IMR-90 (cell line): ENCODE results near the gene ZNF620. TPM values are rescaled to one million over a fixed set of nuclear protein-coding genes. Genes with fewer than 3 reads are reported as not detected.

Source experiments
- ATAC-seq: fragments of 200-7000 bp; cut with Tn5 transposase; 2 replicates; pipeline ENCODE4 v1.9.1; 2020; ENCODE audit warnings: low read depth, mild to moderate bottlenecking, moderate library complexity
- BruUV-seq: library from RNA; stranded (reverse); fragments of 400-500 nt; replicated peaks from 2 replicates; lab custom pipeline; 2021; lab: Mats Ljungman, UMichigan
- CTCF ChIA-PET: fragments of 300-600 bp; formaldehyde crosslinking; extraction: SDS; loops from one replicate; lab custom pipeline; 2021; ENCODE audit warnings: antibody characterized with exemption; lab: Yijun Ruan, JAX
- POLR2A ChIA-PET: fragments of 300-600 bp; sonication (Branson Sonifier 250); formaldehyde crosslinking; loops from one replicate; lab custom pipeline; 2022; ENCODE audit warnings: antibody characterized with exemption; ENCODE audit not compliant: unreplicated experiment; lab: Charles Lee
- DNase-seq: peaks from one replicate; pipeline ENCODE4 v3.0.0; 2013
- H2AFZ ChIP-seq: replicated peaks from 2 replicates; pipeline ENCODE3; 2013; ENCODE audit warnings: low read length, mild to moderate bottlenecking; ENCODE audit not compliant: poor library complexity
- H2AK5ac ChIP-seq: 2 replicates; pipeline ENCODE4 v1.6.1; 2013; ENCODE audit warnings: low read depth, low read length, inconsistent platforms
- H2AK9ac ChIP-seq: replicated peaks from 2 replicates; pipeline ENCODE3; 2013; ENCODE audit warnings: mild to moderate bottlenecking, low read depth, low read length, moderate library complexity; ENCODE audit not compliant: poor library complexity
- H2BK120ac ChIP-seq: 2 replicates; pipeline ENCODE4 v1.6.1; 2013; ENCODE audit warnings: low read depth, low read length, inconsistent platforms
- H2BK15ac ChIP-seq: 3 replicates; pipeline ENCODE4 v1.6.1; 2013; ENCODE audit warnings: low read depth, low read length, inconsistent platforms
- H2BK20ac ChIP-seq: 2 replicates; pipeline ENCODE4 v1.6.1; 2013; ENCODE audit warnings: low read depth, mild to moderate bottlenecking, inconsistent platforms, low read length, moderate library complexity
- H2BK5ac ChIP-seq: 2 replicates; pipeline ENCODE4 v1.6.1; 2013; ENCODE audit warnings: mild to moderate bottlenecking, low read depth, low read length, inconsistent platforms; ENCODE audit not compliant: poor library complexity, severe bottlenecking
- H3K14ac ChIP-seq: replicated peaks from 2 replicates; pipeline ENCODE4 v1.6.1; 2013; ENCODE audit warnings: low read depth, low read length, inconsistent platforms
- H3K18ac ChIP-seq: 2 replicates; pipeline ENCODE4 v1.6.1; 2013; ENCODE audit warnings: low read depth, low read length, control low read depth
- H3K23ac ChIP-seq: 2 replicates; pipeline ENCODE4 v1.6.1; 2013; ENCODE audit warnings: low read depth, low read length, inconsistent platforms
- H3K27ac ChIP-seq: 2 replicates; pipeline ENCODE4 v1.5.1; 2013; ENCODE audit warnings: mild to moderate bottlenecking, control low read depth, low read length; ENCODE audit not compliant: insufficient read depth
- H3K27me3 ChIP-seq: 2 replicates; pipeline ENCODE4 v1.6.1; 2013; ENCODE audit warnings: low read length; ENCODE audit not compliant: control insufficient read depth, insufficient read depth
- H3K36me3 ChIP-seq: 2 replicates; pipeline ENCODE4 v1.6.1; 2013; ENCODE audit warnings: low read length, mixed read lengths; ENCODE audit not compliant: control insufficient read depth, insufficient read depth
- H3K4ac ChIP-seq: 2 replicates; pipeline ENCODE4 v1.6.1; 2013; ENCODE audit warnings: low read depth, low read length, inconsistent platforms
- H3K4me1 ChIP-seq: 2 replicates; pipeline ENCODE4 v1.6.1; 2013; ENCODE audit warnings: low read length, mixed read lengths; ENCODE audit not compliant: control insufficient read depth, insufficient read depth
- H3K4me2 ChIP-seq: 2 replicates; pipeline ENCODE4 v1.6.1; 2013; ENCODE audit warnings: low read depth, mild to moderate bottlenecking, control low read depth, low read length, moderate library complexity
- H3K4me3 ChIP-seq: 2 replicates; pipeline ENCODE4 v1.5.1; 2013; ENCODE audit warnings: low read depth, mild to moderate bottlenecking, control low read depth, low read length, moderate library complexity; ENCODE audit not compliant: insufficient read depth
- H3K56ac ChIP-seq: 2 replicates; pipeline ENCODE4 v1.6.1; 2013; ENCODE audit warnings: low read length, inconsistent platforms; ENCODE audit not compliant: insufficient read depth; ENCODE audit errors: extremely low read depth
- H3K79me1 ChIP-seq, 2 experiments: 2 replicates each; pipeline ENCODE4 v1.6.1; 2013; ENCODE audit warnings: low read length in 2 of 2, inconsistent platforms in 1 of 2, low read depth in 1 of 2
- H3K9ac ChIP-seq: 2 replicates; pipeline ENCODE4 v1.6.1; 2013; ENCODE audit warnings: low read depth, low read length, control low read depth
- H3K9me1 ChIP-seq: 2 replicates; pipeline ENCODE4 v1.6.1; 2013; ENCODE audit warnings: low read length, inconsistent platforms; ENCODE audit not compliant: insufficient read depth
- H3K9me3 ChIP-seq: 2 replicates; pipeline ENCODE4 v1.6.1; 2013; ENCODE audit warnings: low read length; ENCODE audit not compliant: control insufficient read depth, insufficient read depth
- H4K20me1 ChIP-seq: 2 replicates; pipeline ENCODE4 v1.6.1; 2013; ENCODE audit warnings: low read length, inconsistent platforms; ENCODE audit not compliant: insufficient read depth
- H4K5ac ChIP-seq: 2 replicates; pipeline ENCODE4 v1.6.1; 2013; ENCODE audit warnings: mild to moderate bottlenecking, low read depth, low read length, control low read depth
- H4K8ac ChIP-seq, 2 experiments: 2 replicates each; pipeline ENCODE4 v1.6.1; 2013; ENCODE audit warnings: low read depth in 2 of 2, low read length in 2 of 2, control low read depth in 1 of 2, inconsistent platforms in 1 of 2
- H4K91ac ChIP-seq: 2 replicates; pipeline ENCODE4 v1.6.1; 2013; ENCODE audit warnings: low read depth, low read length, inconsistent platforms; ENCODE audit not compliant: insufficient read depth
- MXI1 ChIP-seq: IDR thresholded peaks from 2 replicates; pipeline ENCODE4 v1.6.1; 2012; ENCODE audit warnings: low read depth, mild to moderate bottlenecking, low read length, moderate library complexity, borderline replicate concordance
- POLR2A ChIP-seq: IDR thresholded peaks from 2 replicates; pipeline ENCODE4 v1.6.1; 2012; ENCODE audit warnings: mild to moderate bottlenecking, low read depth, low read length
- WGBS, 2 experiments: methylation state at CpG; one replicate each; pipeline versions ENCODE4 v1.1.5 to v1.1.7; 2013; ENCODE audit warnings: missing lambda C conversion rate in 2 of 2; ENCODE audit not compliant: insufficient read length in 1 of 2; ENCODE audit errors: extremely low coverage in 2 of 2; 5-methylcytosine and 5-hydroxymethylcytosine counted together
- dilution Hi-C: fragments of 300-500 bp; cut with HindIII; formaldehyde crosslinking; loops from one replicate; pipeline ENCODE4 v1.14.3; 2018; ENCODE audit warnings: low sequenced_read_pairs; ENCODE audit not compliant: unreplicated experiment
- in situ Hi-C: fragments of 300-500 bp; cut with MboI; formaldehyde crosslinking; loops from 3 replicates; pipeline ENCODE4 v1.14.3; 2019; ENCODE audit warnings: low sequenced_read_pairs, inconsistent platforms, mixed read lengths
- intact Hi-C: fragments of 100-400 bp; cut with micrococcal nuclease; formaldehyde crosslinking; loops from 2 replicates; pipeline ENCODE4 v1.10.0; 2022
- polyA plus RNA-seq, 3 experiments: library from polyadenylated mRNA; depleted of rRNA; stranded (reverse); fragments of >200 nt; gene quantifications; 2 replicates each; pipeline ENCODE4 v1.2.3, GENCODE V29; 2012; ENCODE audit warnings: low replicate concordance in 1 of 3
- total RNA-seq: library from RNA; depleted of rRNA; stranded (reverse); fragments of >200 nt; gene quantifications from 2 replicates; pipeline ENCODE4 v1.2.3, GENCODE V29; 2012

Gene ZNF620
- total and polyA plus RNA-seq, 2 of the 4 experiments (the other 2 are of a cell fraction) = 0.48 to 0.72 TPM

- no peak overlapping the region for H3K56ac ChIP-seq
- peaks cover 2% of the 10 kb centered on the region; the same call in 1 of the 2 replicates for H3K9me1 ChIP-seq
- H4K5ac ChIP-seq = no peak overlapping the region
- H3K79me1 ChIP-seq = peaks cover 8 to 22% of the 10 kb centered on the region in 2 experiments
- H3K27me3 ChIP-seq = no peaks in the 10 kb centered on the region
- in situ Hi-C loops (no loop called here), intact Hi-C loops (no loop called here), dilution Hi-C loops (no loop called here)
- H3K4me1 ChIP-seq = no peaks in the 10 kb centered on the region
- WGBS, 2 experiments = no CpG with 5 or more reads among the region's 2 CpGs
- H2BK5ac ChIP-seq = no peak overlapping the region
- no peak overlapping the region for H4K8ac ChIP-seq
- no peak overlapping the region for H3K14ac ChIP-seq
- POLR2A ChIA-PET = interaction anchor here (0.6 kb wide), 1 partner anchor 155 kb away, joined by 4 read pairs; no protein-coding TSS in a partner anchor
- no peak overlapping the region for H2AK9ac ChIP-seq
- no peak overlapping the region for H2BK120ac ChIP-seq
- H4K20me1 ChIP-seq = peaks cover 14% of the 10 kb centered on the region
- no peak overlapping the region for H3K23ac ChIP-seq
- no peak overlapping the region for H4K91ac ChIP-seq
- H3K36me3 ChIP-seq = peaks cover 40% of the 10 kb centered on the region
- no peak overlapping the region for H3K4me2 ChIP-seq
- H3K18ac ChIP-seq = no peak overlapping the region
- ATAC-seq (no peak), DNase-seq (no peak)
- H3K9ac ChIP-seq = no peak overlapping the region
- H3K27ac ChIP-seq = no peak overlapping the region
- no peak overlapping the region for H2BK20ac ChIP-seq
- no peak overlapping the region for H3K4me3 ChIP-seq
- no peak overlapping the region for H3K4ac ChIP-seq
- TF ChIP-seq POLR2A (peak; percentile 9; the same call in 1 of the 2 replicates), MXI1 (no peak)
- no TSS peak for BruUV-seq
- CTCF ChIA-PET = interaction anchor here (0.6 kb wide), 1 partner anchor 56 kb away, joined by 3 read pairs; no protein-coding TSS in a partner anchor
- no peaks in the 10 kb centered on the region for H3K9me3 ChIP-seq
- no peak overlapping the region for H2AFZ ChIP-seq
- no peak overlapping the region for H2BK15ac ChIP-seq
- H2AK5ac ChIP-seq = no peak overlapping the region
Measured at GRCh38 chr3:40463579-40463978, 42.3 kb upstream of the ZNF620 start.
